ENCODE results near the gene TACR3. TPM values are rescaled to one million over a fixed set of nuclear protein-coding genes. Genes with fewer than 3 reads are reported as not detected.
"Not testable (repeated sequence)": the region's sequence is repeated elsewhere in the genome, so short reads cannot be mapped to it uniquely, and the experiment has no call there.

The TACR3 gene
- total and polyA plus RNA-seq, 7 experiments from 2014 or later, result not detected

DNA sequence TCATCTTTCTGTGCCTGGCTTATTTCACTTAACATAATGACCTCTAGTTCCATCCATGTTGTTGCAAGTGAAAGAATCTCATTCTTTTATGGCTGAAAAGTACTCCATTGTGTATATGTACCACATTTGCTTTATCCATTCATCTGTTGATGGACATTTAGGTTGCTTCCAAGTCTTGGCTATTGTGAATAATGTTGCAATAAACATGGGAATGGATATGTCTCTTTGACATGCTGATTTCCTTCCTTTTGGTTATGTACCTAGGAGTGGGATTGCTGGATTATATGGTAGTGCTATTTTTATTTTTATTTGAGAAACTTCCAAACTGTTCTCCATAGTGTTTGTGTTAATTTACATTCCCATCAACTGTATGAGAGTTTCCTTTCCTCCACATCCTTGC lies 71.2 kb downstream of the TACR3 start:
- intact Hi-C loops (cut with micrococcal nuclease), result no loop called here
- Mint-ChIP-seq H3K4me3 (no peak overlapping the region), H3K27ac (no peak overlapping the region), H3K27me3 (no peaks in the 10 kb centered on the region), H3K9me3 (peaks cover 0 to 6% (median 3%) of the 10 kb centered on the region in 11 donors), H3K36me3 (no peaks in the 10 kb centered on the region), H3K4me1 (no peaks in the 10 kb centered on the region)
- Histone ChIP-seq H3K27me3 (ENCODE audit: control insufficient read depth in 2 of 2, insufficient read depth in 2 of 2, low read length in 2 of 2) (no peaks in the 10 kb centered on the region), H3K4me3 (ENCODE audit: low read length) (no peak overlapping the region), H3K27ac (ENCODE audit: low read depth, low read length) (no peak overlapping the region), H3K4me1 (ENCODE audit: control insufficient read depth in 2 of 2, insufficient read depth in 2 of 2, low read length in 2 of 2) (no peaks in the 10 kb centered on the region), H3K9me3 (ENCODE audit: control insufficient read depth in 2 of 3, low read length in 3 of 3) (no peaks in the 10 kb centered on the region), H3K36me3 (ENCODE audit: control insufficient read depth in 2 of 3, insufficient read depth in 3 of 3, low read length in 3 of 3) (no peaks in the 10 kb centered on the region)
- POLR2A ChIA-PET, result no interaction called here
- DNase-seq (no peak), ATAC-seq (no peak)
- CTCF ChIA-PET, result no interaction called here

DNA sequence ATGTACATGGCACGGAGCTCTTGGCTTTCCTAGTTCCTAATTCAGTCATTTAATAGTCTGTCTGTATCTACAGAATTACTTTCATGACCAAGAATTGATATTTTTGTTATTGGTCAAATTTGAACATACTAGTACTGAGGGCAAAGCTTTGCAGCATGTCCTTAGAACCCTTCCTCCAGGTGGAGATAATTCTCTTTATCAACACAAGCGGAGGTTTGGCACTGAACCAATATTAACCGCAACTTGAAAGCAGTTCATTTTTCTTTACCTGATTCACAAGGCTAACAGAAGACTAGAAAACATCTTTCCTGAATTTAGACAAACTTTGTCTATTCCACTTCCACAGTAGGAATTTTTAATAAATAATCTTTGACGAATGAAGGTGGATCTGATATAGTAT lies 73.8 kb downstream of the TACR3 start:
- CTCF ChIA-PET, result no interaction called here
- Histone ChIP-seq H3K9me3 (ENCODE audit: control insufficient read depth in 2 of 3, low read length in 3 of 3) (no peaks in the 10 kb centered on the region), H3K36me3 (ENCODE audit: control insufficient read depth in 2 of 3, insufficient read depth in 3 of 3, low read length in 3 of 3) (no peaks in the 10 kb centered on the region), H3K4me3 (ENCODE audit: low read length) (no peak overlapping the region), H3K4me1 (ENCODE audit: control insufficient read depth in 2 of 2, insufficient read depth in 2 of 2, low read length in 2 of 2) (no peaks in the 10 kb centered on the region), H3K27ac (ENCODE audit: low read depth, low read length) (no peak overlapping the region), H3K27me3 (ENCODE audit: control insufficient read depth in 2 of 2, insufficient read depth in 2 of 2, low read length in 2 of 2) (no peaks in the 10 kb centered on the region)
- Mint-ChIP-seq H3K27ac (no peak overlapping the region), H3K36me3 (no peaks in the 10 kb centered on the region), H3K9me3 (peaks cover 0 to 10% (median under 1%) of the 10 kb centered on the region in 11 donors), H3K27me3 (no peaks in the 10 kb centered on the region), H3K4me1 (no peaks in the 10 kb centered on the region), H3K4me3 (no peak overlapping the region)
- DNase-seq (no peak), ATAC-seq (no peak)
- POLR2A ChIA-PET, result no interaction called here
- intact Hi-C loops (cut with micrococcal nuclease), result no loop called here

DNA sequence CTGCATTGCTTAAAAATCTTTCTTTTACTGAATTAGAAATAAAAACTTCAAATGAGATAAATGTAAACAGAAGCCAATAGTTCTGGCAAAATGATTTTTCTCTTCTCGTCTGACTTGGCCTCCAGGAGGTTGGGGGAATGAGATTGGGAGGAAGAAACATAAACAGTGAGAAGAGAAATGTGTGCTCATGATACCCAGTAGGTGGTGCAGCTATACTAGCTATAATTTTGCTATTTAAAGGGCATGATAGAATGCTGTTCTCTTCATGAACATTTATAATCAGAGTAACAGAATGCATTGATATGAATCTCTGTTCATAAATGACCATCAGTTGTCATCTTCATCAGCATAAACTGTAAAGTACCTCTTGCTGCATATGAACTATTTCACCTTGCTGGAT lies 85.5 kb downstream of the TACR3 start:
- intact Hi-C loops (cut with micrococcal nuclease), result no loop called here
- Mint-ChIP-seq H3K9me3 (peaks cover 0 to 11% (median 7%) of the 10 kb centered on the region in 11 donors), H3K27ac (no peak overlapping the region), H3K4me3 (no peak overlapping the region), H3K27me3 (no peaks in the 10 kb centered on the region), H3K36me3 (no peaks in the 10 kb centered on the region), H3K4me1 (no peaks in the 10 kb centered on the region)
- no peak overlapping the region for H3K4me3 ChIP-seq (ENCODE audit: low read length)
- ChIA-PET POLR2A (no interaction called here), CTCF (no interaction called here)
- no peak overlapping the region for H3K27ac ChIP-seq (ENCODE audit: low read depth, low read length)
- no peak for DNase-seq
- H3K9me3 ChIP-seq (ENCODE audit: control insufficient read depth in 2 of 3, low read length in 3 of 3), result no peaks in the 10 kb centered on the region
- no peaks in the 10 kb centered on the region for H3K27me3 ChIP-seq (ENCODE audit: control insufficient read depth in 2 of 2, insufficient read depth in 2 of 2, low read length in 2 of 2)
- ATAC-seq, result no peak
- no peaks in the 10 kb centered on the region for H3K36me3 ChIP-seq (ENCODE audit: control insufficient read depth in 2 of 3, insufficient read depth in 3 of 3, low read length in 3 of 3)
- no peaks in the 10 kb centered on the region for H3K4me1 ChIP-seq (ENCODE audit: control insufficient read depth in 2 of 2, insufficient read depth in 2 of 2, low read length in 2 of 2)

DNA sequence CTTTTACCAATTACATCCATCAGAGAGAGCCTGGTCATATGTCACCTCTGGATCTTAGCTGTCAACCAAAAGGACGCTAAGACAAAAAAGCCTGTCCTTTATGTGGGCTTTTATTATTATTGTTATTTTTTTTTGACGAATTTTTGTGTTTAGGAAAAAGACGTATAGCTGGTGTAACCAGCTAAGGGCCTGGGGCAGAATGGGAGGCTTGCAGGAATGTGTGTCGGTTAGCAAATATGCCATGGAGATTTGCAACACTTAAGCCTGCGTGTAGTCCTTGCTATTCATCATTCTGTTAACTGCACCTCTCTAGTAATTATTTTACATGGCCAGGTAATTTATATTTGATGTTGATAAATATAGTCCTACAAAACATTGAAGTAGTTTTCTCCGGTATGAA lies 93.5 kb downstream of the TACR3 start:
- Mint-ChIP-seq H3K4me1 (no peaks in the 10 kb centered on the region), H3K27me3 (no peaks in the 10 kb centered on the region), H3K27ac (no peak overlapping the region), H3K9me3 (peaks cover 0 to 21% (median 12%) of the 10 kb centered on the region in 11 donors), H3K4me3 (no peak overlapping the region), H3K36me3 (peaks cover 0 to 6% (median 0%) of the 10 kb centered on the region in 5 donors)
- ChIA-PET CTCF (no interaction called here), POLR2A (no interaction called here)
- DNase-seq, result no peak
- Histone ChIP-seq H3K9me3 (ENCODE audit: control insufficient read depth in 2 of 3, low read length in 3 of 3) (no peaks in the 10 kb centered on the region), H3K4me1 (ENCODE audit: control insufficient read depth in 2 of 2, insufficient read depth in 2 of 2, low read length in 2 of 2) (no peaks in the 10 kb centered on the region), H3K27ac (ENCODE audit: low read depth, low read length) (no peak overlapping the region), H3K27me3 (ENCODE audit: control insufficient read depth in 2 of 2, insufficient read depth in 2 of 2, low read length in 2 of 2) (no peaks in the 10 kb centered on the region), H3K4me3 (ENCODE audit: low read length) (no peak overlapping the region), H3K36me3 (ENCODE audit: control insufficient read depth in 2 of 3, insufficient read depth in 3 of 3, low read length in 3 of 3) (no peaks in the 10 kb centered on the region)
- intact Hi-C loops (cut with micrococcal nuclease), result no loop called here
- ATAC-seq, result no peak

DNA sequence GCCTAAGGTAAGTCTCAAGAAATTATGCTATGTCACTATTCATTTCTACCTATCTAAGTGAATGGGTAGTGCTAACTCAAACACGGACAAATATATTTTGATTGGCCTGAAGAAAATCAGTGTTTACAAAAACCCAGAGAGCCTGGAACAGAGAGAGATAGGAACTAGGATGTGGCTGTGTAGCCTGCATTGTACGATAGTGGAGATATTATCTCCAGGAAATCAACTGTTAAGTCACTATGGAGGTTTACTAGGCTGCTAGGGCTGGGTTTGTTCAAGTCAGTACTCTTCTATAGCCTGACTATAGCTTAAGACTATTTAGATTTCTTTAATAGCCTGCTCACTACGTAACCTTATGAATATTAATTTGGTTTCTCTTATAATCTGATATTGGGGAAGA lies 127.9 kb downstream of the TACR3 start:
- H3K4me3 Mint-ChIP-seq, result no peak overlapping the region
- H3K9me3 ChIP-seq (ENCODE audit: control insufficient read depth in 2 of 3, low read length in 3 of 3), result no peaks in the 10 kb centered on the region
- H3K27me3 Mint-ChIP-seq, result no peaks in the 10 kb centered on the region
- no peak for DNase-seq
- no peak overlapping the region for H3K27ac ChIP-seq (ENCODE audit: low read depth, low read length)
- intact Hi-C loops (cut with micrococcal nuclease), result no loop called here
- no peak overlapping the region for H3K27ac Mint-ChIP-seq
- H3K36me3 ChIP-seq (ENCODE audit: control insufficient read depth in 2 of 3, insufficient read depth in 3 of 3, low read length in 3 of 3), result no peaks in the 10 kb centered on the region
- ATAC-seq, result no peak
- H3K4me1 Mint-ChIP-seq, result no peaks in the 10 kb centered on the region
- no peaks in the 10 kb centered on the region for H3K36me3 Mint-ChIP-seq
- no peaks in the 10 kb centered on the region for H3K27me3 ChIP-seq (ENCODE audit: control insufficient read depth in 2 of 2, insufficient read depth in 2 of 2, low read length in 2 of 2)
- H3K4me3 ChIP-seq (ENCODE audit: low read length), result no peak overlapping the region
- H3K9me3 Mint-ChIP-seq, result peaks cover 0 to 11% (median 4%) of the 10 kb centered on the region in 11 donors
- ChIA-PET CTCF (no interaction called here), POLR2A (no interaction called here)
- H3K4me1 ChIP-seq (ENCODE audit: control insufficient read depth in 2 of 2, insufficient read depth in 2 of 2, low read length in 2 of 2), result no peaks in the 10 kb centered on the region

DNA sequence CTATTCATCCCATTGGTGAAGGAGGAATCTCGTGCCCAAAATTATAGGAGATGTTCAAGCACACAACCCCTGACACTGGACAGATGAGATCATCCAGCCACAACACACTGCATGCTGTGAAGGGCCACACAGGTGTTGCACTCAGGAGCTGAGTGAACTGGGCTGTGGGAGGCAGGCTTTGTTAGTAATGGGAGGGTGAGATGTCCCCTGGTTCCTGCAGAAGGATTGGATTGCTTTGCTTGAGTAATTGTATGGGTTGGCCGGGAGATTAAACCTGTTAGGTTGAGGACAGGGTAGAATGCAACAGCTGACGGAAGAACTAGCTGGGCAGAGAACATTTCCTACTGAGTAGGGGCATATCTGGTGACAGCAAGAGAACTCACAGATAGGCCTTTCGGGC lies 152.2 kb downstream of the TACR3 start:
- intact Hi-C loops (cut with micrococcal nuclease), result no loop called here
- Histone ChIP-seq H3K27ac (ENCODE audit: low read depth, low read length) (no peak overlapping the region), H3K36me3 (ENCODE audit: control insufficient read depth in 2 of 3, insufficient read depth in 3 of 3, low read length in 3 of 3) (no peaks in the 10 kb centered on the region), H3K4me3 (ENCODE audit: low read length) (no peak overlapping the region), H3K9me3 (ENCODE audit: control insufficient read depth in 2 of 3, low read length in 3 of 3) (no peaks in the 10 kb centered on the region), H3K27me3 (ENCODE audit: control insufficient read depth in 2 of 2, insufficient read depth in 2 of 2, low read length in 2 of 2) (peaks cover 0 to 3% of the 10 kb centered on the region in 2 donors), H3K4me1 (ENCODE audit: control insufficient read depth in 2 of 2, insufficient read depth in 2 of 2, low read length in 2 of 2) (no peaks in the 10 kb centered on the region)
- no peaks in the 10 kb centered on the region for H3K4me1 Mint-ChIP-seq
- H3K27ac Mint-ChIP-seq, result no peak overlapping the region
- ChIA-PET POLR2A (no interaction called here), CTCF (no interaction called here)
- peaks cover 0 to 9% (median 3%) of the 10 kb centered on the region in 11 donors for H3K9me3 Mint-ChIP-seq
- H3K36me3 Mint-ChIP-seq, result no peaks in the 10 kb centered on the region
- H3K27me3 Mint-ChIP-seq, result no peaks in the 10 kb centered on the region
- no peak overlapping the region for H3K4me3 Mint-ChIP-seq
- DNase-seq (no peak), ATAC-seq (no peak)

DNA sequence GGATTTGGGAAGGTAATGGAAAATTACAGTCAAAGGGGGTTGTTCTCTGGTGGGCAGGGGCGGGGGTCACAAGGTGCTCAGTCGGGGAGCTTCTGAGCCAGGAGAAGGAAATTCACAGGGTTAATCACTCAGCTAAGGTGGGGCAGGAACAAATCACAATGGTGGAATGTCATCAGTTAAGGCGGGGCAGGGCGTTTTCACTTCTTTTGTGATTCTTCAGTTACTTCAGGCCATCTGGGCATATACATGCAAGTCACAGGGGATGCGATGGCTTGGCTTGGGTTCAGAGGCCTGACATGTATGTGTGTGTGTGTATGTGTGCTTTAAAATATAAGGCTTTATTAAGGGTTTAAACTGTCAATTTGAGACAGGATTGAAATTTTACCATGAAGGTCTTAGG lies 160.6 kb downstream of the TACR3 start:
- ATAC-seq; H3K27ac Mint-ChIP-seq; H3K4me3 ChIP-seq (ENCODE audit: low read length); CTCF ChIA-PET; POLR2A ChIA-PET; H3K27me3 ChIP-seq (ENCODE audit: control insufficient read depth in 2 of 2, insufficient read depth in 2 of 2, low read length in 2 of 2); H3K4me1 Mint-ChIP-seq; H3K27ac ChIP-seq (ENCODE audit: low read depth, low read length); H3K4me3 Mint-ChIP-seq; H3K9me3 ChIP-seq (ENCODE audit: control insufficient read depth in 2 of 3, low read length in 3 of 3); H3K4me1 ChIP-seq (ENCODE audit: control insufficient read depth in 2 of 2, insufficient read depth in 2 of 2, low read length in 2 of 2); H3K36me3 ChIP-seq (ENCODE audit: control insufficient read depth in 2 of 3, insufficient read depth in 3 of 3, low read length in 3 of 3); DNase-seq; H3K36me3 Mint-ChIP-seq; intact Hi-C loops (cut with micrococcal nuclease); H3K27me3 Mint-ChIP-seq: not testable (repeated sequence)
- H3K9me3 Mint-ChIP-seq, result peaks cover 0 to 14% (median 6%) of the 10 kb centered on the region in 11 donors
